AG09319 (cell line): ENCODE measurements around the gene DGKD.

Experiments
- DNase-seq: peaks from one replicate; pipeline ENCODE4 v3.0.0-alpha.2; 2010; ENCODE audit warnings: low read depth; ENCODE audit errors: extremely low read depth
- TF ChIP-seq, protein P1 (sequence below): IDR thresholded peaks from 2 replicates; pipeline ENCODE4 v1.5.1; 2011; ENCODE audit warnings: low read depth, mild to moderate bottlenecking, inconsistent platforms, low read length, moderate library complexity

DGKD gene

DNA sequence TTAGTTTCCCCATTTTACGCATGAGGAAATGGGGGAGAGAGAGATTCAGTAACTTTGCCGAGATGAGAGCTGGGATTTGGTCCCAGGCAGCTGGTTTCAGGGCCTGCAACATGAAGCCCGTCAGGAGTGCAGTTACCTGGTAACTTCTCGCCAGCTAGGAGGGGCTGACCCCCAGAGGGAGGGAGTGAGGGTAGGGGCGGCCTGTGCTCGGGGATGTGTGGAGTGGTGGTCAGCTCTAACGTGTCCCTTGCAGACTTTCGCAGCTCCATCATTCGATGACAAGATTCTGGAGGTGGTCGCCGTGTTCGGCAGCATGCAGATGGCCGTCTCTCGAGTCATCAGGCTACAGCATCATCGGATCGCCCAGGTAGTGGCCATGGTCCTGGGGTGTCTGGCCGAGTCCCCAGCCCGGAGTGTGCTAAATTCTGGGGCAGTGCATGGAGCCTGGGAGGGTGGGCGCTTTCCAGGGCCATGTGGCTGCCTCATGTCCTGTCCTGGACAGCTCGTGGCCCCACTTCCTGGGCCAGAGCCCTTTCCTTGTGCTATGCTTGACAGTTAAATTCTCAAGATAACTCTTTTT lies 103.8 kb downstream of the DGKD start:
- DNase-seq = no peak

DNA sequence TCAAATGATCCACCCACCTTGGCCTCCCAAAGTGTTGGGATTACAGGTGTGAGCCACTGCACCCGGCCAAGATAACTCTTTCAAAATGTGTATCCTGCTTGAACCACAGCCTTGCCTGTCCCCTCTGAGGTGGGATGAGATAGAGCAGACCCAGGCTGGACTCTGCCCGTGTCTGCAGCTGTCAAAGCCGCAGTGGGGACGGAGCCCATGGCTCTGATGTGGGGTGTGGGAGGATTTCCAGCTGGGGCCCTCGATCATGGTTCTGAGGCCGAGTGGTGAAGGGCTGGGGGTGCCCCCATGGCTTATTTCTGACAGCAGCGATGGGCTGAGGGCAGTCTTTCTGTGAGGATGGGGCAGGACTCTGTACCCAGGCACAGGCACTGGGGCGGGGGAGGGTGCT lies 104.5 kb downstream of the DGKD start:
- DNase-seq = no peak
- TF ChIP-seq, protein P1, sequence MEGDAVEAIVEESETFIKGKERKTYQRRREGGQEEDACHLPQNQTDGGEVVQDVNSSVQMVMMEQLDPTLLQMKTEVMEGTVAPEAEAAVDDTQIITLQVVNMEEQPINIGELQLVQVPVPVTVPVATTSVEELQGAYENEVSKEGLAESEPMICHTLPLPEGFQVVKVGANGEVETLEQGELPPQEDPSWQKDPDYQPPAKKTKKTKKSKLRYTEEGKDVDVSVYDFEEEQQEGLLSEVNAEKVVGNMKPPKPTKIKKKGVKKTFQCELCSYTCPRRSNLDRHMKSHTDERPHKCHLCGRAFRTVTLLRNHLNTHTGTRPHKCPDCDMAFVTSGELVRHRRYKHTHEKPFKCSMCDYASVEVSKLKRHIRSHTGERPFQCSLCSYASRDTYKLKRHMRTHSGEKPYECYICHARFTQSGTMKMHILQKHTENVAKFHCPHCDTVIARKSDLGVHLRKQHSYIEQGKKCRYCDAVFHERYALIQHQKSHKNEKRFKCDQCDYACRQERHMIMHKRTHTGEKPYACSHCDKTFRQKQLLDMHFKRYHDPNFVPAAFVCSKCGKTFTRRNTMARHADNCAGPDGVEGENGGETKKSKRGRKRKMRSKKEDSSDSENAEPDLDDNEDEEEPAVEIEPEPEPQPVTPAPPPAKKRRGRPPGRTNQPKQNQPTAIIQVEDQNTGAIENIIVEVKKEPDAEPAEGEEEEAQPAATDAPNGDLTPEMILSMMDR = no peak

More for the DNA sequence above, 103.8 kb downstream of the DGKD start:
- TF ChIP-seq, protein P1 = no peak

DNA sequence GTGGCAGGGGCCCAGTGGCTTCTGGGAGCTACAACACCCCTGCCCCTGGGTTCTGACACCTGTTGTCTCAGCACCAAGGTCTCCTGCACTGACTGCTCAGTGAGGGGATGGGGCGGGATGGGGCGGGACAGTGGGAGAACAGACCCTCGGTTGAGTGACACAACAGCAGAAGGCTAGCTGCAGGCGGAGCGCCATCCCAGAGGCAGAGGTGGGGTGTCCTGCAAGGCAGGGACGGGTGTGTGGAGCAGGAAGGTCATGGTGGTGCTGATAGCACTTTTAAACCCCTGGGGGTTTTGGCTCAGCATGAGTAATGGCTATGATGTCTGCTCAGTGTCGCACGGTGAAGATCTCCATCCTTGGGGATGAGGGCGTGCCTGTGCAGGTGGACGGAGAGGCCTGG lies 105.1 kb downstream of the DGKD start:
- TF ChIP-seq, protein P1 = no peak
- DNase-seq = no peak

DNA sequence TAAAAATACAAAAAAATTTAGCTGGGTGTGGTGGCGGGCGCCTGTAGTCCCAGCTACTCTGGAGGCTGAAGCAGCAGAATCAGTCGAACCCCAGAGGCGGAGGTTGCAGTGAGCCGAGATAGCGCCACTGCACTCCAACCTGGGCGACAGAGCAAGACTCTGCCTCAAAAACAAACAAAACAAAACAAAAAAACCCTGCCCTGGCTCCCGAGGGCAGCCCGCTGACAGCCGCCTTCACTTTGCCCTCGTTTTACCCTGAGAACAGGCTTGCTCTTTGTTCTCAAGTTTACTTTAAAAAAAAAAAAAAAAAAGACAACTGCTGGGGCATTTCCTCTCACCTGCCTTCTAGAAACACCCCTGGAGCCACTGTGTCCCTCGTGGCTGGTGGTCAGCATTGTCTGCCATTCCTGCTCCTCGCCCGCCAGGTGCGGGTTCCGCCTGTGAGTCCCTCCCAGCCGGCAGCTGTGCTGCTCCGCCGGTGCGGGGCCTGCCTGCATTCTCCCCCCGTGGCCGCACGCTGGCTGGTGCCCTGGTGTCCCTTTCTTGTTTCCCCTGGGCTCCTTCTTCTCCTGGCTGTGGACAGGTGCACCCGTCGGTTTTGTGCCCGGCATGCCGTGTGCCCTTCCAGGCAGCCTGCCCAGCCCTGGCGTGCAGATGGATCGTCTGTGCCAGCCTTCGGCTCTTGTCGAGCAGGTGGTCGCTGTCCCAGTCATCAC lies 106.6 kb downstream of the DGKD start:
- no peak for DNase-seq
- TF ChIP-seq, protein P1 = no peak

DNA sequence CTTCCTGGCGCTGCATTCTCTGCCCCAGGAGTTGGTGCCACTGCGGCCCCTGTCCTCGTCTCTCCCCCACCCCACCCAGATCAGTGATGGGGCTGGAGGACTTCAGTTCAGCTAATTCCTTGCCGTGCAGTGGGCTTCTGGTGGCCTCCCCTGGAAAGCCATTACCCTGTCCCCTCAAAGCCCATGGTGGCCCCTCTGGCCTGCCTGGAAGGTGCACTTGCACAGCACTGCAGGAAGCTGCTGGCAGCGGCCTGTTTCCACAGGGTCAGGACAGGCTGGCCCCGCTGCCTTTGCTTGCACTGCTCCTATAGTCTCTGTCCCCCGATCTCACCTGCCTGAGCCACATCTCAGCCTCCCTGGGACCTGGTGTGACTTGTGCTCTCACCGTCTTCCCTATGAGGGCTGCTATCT lies 107.2 kb downstream of the DGKD start:
- no peak for DNase-seq
- TF ChIP-seq, protein P1 = no peak

DNA sequence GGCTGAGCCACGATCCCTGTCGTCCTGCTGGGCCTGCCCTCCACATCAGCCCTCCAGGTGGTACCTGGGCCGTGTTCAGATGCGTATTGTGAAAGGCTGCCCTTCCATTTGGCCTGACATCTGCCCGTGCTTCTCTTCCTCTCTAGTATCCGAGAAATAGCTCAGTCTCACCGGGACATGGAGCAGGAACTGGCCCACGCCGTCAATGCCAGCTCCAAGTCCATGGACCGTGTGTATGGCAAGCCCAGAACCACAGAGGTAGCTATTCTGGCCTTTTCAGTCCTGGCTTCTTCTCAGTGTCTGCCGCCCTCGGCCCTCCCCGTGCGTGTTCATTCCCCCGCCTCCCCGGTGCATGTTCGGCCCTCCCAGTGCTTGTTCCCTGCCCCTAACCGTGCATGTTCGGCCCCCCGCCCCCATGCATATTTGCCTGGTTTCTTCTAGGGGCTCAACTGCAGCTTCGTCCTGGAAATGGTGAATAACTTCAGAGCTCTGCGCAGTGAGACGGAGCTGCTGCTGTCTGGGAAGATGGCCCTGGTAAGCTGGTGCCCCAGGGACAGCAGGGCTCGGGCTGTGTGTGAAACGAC lies 108.0 kb downstream of the DGKD start:
- TF ChIP-seq, protein P1 = no peak
- DNase-seq = no peak

DNA sequence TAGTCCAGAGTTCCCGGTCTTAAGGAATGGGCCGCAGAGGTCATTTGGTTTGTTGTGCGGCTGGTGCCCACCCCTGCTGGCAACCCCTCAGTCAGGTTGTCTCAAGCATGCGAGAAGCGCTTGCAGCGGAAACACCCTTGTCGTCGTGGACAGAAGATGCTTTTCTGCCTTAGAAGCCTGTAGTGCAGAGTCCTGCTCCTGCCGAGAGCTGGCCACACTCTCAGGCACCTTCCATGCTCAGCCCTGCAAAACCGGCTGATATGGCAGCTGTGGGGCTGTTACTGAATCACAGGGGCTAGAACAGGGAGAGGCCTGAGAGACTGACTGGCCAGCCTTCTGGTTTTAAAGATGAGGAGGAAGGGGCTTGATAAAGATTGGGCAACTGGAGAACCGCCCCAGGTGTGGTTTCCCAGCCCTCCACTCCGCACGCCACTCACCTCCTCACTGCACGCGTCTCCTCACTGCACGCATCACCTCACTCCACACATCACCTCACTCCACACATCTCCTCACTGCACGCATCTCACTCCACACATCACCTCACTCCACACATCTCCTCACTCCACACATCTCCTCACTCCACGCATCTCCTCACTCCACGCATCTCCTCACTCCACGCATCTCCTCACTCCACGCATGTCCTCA lies 108.7 kb downstream of the DGKD start:
- TF ChIP-seq, protein P1 = no peak
- no peak for DNase-seq
